ENCODE data around the gene CHD6. TPM values are rescaled to one million over a fixed set of nuclear protein-coding genes. Genes with fewer than 3 reads are reported as not detected.

Gene CHD6
- total RNA-seq, 1 experiment from 2014 or later = 46.7 TPM

DNA sequence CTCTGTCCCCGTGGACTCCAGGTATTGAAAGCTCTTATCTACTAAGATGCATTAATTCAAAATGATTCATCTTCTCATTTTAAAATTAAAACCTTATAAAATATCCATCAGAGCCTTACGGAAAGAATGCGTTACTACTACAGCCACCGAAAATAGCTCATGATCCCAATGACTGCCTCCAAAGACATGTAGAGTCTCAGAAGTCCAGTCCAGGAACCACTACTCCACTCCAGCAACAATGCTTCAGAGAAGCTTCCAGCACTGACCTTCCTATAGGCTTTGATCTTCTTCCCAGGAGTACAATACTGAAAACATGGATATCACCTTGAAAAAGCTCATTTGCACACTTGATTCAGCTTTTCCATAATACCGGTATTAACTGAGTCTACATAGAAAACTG, 94.3 kb downstream of the CHD6 start:
- intact Hi-C loops (cut with micrococcal nuclease; ENCODE audit: unreplicated experiment) = no loop called here
- ChIA-PET POLR2A (ENCODE audit: low non-redundant PET) (no interaction called here), CTCF (no interaction called here)
- no peak overlapping the region for H3K4me3 ChIP-seq (ENCODE audit: low read depth, low read length, poor library complexity, severe bottlenecking)
- peaks cover 18% of the 10 kb centered on the region for H3K4me1 ChIP-seq (ENCODE audit: insufficient read depth, low read length, poor library complexity, severe bottlenecking)
- no peaks in the 10 kb centered on the region for H3K27me3 ChIP-seq (replicated peaks; ENCODE audit: insufficient read depth, low read depth, low read length, poor library complexity)
- no peaks in the 10 kb centered on the region for H3K36me3 ChIP-seq (ENCODE audit: insufficient read depth, low read length, poor library complexity, severe bottlenecking)
- H3K9me3 ChIP-seq (ENCODE audit: low read depth, low read length, poor library complexity, severe bottlenecking) = no peaks in the 10 kb centered on the region
- no peak overlapping the region for H3K27ac ChIP-seq (ENCODE audit: low read depth, low read length, poor library complexity, severe bottlenecking)
- BruUV-seq (replicated peaks) = no TSS peak
- TF ChIP-seq CTCF (conservative IDR thresholded peaks at IDR 0.05; ENCODE audit: low read depth, low read length) = no peak
- TF ChIP-seq EZH2 (IDR thresholded peaks at IDR 0.05; ENCODE audit: borderline replicate concordance, low read depth, low read length, poor library complexity, severe bottlenecking) = no peak
- DNase-seq (ENCODE audit: low spot score) = no peak

- Histone ChIP-seq H3K27ac (ENCODE audit: low read depth, low read length, poor library complexity, severe bottlenecking) (no peak overlapping the region), H3K4me3 (ENCODE audit: low read depth, low read length, poor library complexity, severe bottlenecking) (no peak overlapping the region), H3K9me3 (ENCODE audit: low read depth, low read length, poor library complexity, severe bottlenecking) (no peaks in the 10 kb centered on the region), H3K4me1 (ENCODE audit: insufficient read depth, low read length, poor library complexity, severe bottlenecking) (no peaks in the 10 kb centered on the region), H3K27me3 (replicated peaks; ENCODE audit: insufficient read depth, low read depth, low read length, poor library complexity) (no peaks in the 10 kb centered on the region), H3K36me3 (ENCODE audit: insufficient read depth, low read length, poor library complexity, severe bottlenecking) (no peaks in the 10 kb centered on the region)
- ChIA-PET POLR2A (ENCODE audit: low non-redundant PET) (no interaction called here), CTCF (interaction anchor here (0.5 kb wide), 1 partner anchor 191 kb away, joined by 3 read pairs; no protein-coding TSS in a partner anchor)
- DNase-seq (ENCODE audit: low spot score) = no peak
- no peak for TF ChIP-seq EZH2 (IDR thresholded peaks at IDR 0.05; ENCODE audit: borderline replicate concordance, low read depth, low read length, poor library complexity, severe bottlenecking)
- no peak for TF ChIP-seq CTCF (conservative IDR thresholded peaks at IDR 0.05; ENCODE audit: low read depth, low read length)
- no TSS peak for BruUV-seq (replicated peaks)
- intact Hi-C loops (cut with micrococcal nuclease; ENCODE audit: unreplicated experiment) = no loop called here
Measured at GRCh38 chr20:41513829-41514228, 104.3 kb downstream of the CHD6 start.

DNA sequence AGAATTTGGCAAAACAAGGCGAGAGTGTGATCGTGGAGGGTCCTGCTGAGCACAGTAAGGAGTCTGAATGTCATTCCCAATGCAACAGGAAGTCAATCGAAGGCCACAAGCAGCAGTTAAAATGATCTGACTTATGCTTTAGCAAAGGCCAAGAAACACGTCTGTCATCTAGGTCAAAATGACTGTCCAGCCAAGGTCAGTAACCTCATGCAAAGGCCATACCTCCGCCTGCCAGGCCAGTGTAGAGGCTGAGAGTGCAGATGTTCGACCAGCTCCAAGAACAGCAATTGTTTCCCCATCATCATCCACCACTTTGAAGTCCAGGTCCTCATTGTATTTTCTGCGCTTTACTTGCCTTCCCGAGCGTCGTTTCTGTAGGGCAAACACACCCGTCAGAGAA, 105.6 kb downstream of the CHD6 start:
- H3K27me3 ChIP-seq (replicated peaks; ENCODE audit: insufficient read depth, low read depth, low read length, poor library complexity) = no peaks in the 10 kb centered on the region
- CTCF ChIA-PET = no interaction called here
- no peak overlapping the region for H3K4me3 ChIP-seq (ENCODE audit: low read depth, low read length, poor library complexity, severe bottlenecking)
- no peaks in the 10 kb centered on the region for H3K9me3 ChIP-seq (ENCODE audit: low read depth, low read length, poor library complexity, severe bottlenecking)
- TF ChIP-seq CTCF (conservative IDR thresholded peaks at IDR 0.05; ENCODE audit: low read depth, low read length) = no peak
- no peak for TF ChIP-seq EZH2 (IDR thresholded peaks at IDR 0.05; ENCODE audit: borderline replicate concordance, low read depth, low read length, poor library complexity, severe bottlenecking)
- no peaks in the 10 kb centered on the region for H3K4me1 ChIP-seq (ENCODE audit: insufficient read depth, low read length, poor library complexity, severe bottlenecking)
- BruUV-seq (replicated peaks) = no TSS peak
- no peak overlapping the region for H3K27ac ChIP-seq (ENCODE audit: low read depth, low read length, poor library complexity, severe bottlenecking)
- POLR2A ChIA-PET (ENCODE audit: low non-redundant PET) = no interaction called here
- intact Hi-C loops (cut with micrococcal nuclease; ENCODE audit: unreplicated experiment) = no loop called here
- no peaks in the 10 kb centered on the region for H3K36me3 ChIP-seq (ENCODE audit: insufficient read depth, low read length, poor library complexity, severe bottlenecking)
- DNase-seq (ENCODE audit: low spot score) = no peak

Measured in A673 (cell line).